Non-pigmented ciliary epithelial cell (primary cell): ENCODE data around the gene IFNGR1.

Source experiments
- DNase-seq: peaks from one replicate; pipeline ENCODE4 v3.0.0-alpha.2; 2010; ENCODE audit warnings: low read depth

The IFNGR1 gene

DNA sequence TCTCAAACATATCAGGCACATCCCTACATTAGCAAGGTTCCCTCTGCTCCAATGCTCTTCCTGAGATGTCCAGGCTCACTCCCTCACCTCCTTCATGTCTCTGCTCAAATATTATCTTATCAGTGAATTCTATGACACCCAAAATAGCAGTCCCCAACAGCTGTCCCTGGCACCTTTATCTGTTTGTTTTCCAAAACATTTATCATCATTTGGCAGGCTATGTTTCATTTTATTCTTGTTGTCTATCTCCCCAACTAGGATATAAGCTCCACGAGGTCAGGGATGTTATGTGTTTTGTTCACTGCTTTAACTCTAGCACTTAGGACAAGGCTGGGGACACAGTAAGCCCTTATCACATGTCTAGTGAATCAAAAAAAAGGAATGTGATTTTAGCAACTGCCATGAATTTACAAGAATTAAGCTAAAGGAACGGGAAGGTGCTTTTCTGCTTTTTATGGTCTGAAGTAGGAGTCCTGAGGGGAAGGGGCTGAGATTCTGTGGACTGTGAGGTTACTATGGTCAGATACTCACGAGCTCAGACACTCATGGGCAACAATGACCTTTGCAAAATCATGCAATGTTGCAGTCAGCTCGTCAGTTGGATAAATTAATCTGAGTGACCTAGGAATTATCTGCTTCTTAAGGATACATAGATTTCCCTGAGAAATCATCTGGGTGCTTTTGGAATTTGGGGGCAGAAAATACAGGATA lies 43.9 kb downstream of the IFNGR1 start:
- DNase-seq = no peak

DNA sequence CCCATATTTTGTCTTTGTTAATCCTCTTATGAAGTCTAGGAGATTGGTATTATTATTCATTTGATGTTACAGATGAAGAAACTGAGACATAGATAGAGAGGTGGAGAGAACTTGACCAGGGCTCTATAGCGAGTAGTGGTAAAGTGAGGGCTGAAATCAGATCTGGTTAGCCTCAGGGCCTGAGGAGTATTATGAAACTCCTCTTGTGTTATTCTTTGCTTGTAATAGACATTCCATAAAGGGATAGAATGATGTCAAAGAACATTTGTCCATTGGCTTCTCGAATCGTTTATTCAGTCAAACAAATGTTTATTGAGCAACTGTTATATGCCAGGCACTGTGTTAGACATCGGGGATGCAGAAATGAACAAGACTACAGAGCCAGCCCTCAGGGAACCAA lies 45.7 kb downstream of the IFNGR1 start, which contains the start of gene IL22RA2:
IL22RA2 (minus strand) TSS at position 144 of the 400 bp plus-strand sequence. CDS start 11,895 bp downstream, outside the sequence.
- DNase-seq = no peak

DNA sequence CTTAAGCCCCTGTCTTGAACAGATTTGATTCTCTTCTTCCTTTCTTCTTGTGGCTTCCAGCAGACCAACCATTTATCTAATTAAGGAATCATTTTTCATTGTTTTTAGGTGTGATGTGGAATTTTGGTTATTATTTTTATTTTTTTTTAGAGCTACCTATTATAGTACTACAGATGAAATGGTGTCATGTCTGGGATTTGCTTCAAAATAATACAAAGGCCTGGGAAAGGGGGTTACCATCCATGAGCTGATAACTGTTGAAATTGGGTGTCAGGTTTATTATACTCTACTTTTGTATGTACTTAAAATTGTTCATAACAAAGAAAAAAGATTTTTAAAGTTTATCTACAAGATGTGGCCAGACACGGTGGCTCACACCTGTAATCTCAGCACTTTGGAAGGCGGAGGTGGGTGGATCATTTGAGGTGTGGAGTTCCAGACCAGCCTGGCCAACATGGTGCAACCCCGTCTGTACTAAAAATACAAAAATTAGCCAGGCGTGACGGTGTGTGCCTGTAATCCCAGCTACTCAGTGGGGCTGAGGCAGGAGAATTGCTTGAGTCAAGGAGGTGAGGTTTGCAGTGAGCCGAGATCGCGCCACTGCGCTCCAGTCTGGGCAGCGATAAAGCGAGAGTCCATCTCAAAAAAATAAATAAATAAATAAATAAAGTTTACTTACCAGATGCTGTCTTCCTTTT lies 46.3 kb downstream of the IFNGR1 start:
- DNase-seq = no peak

DNA sequence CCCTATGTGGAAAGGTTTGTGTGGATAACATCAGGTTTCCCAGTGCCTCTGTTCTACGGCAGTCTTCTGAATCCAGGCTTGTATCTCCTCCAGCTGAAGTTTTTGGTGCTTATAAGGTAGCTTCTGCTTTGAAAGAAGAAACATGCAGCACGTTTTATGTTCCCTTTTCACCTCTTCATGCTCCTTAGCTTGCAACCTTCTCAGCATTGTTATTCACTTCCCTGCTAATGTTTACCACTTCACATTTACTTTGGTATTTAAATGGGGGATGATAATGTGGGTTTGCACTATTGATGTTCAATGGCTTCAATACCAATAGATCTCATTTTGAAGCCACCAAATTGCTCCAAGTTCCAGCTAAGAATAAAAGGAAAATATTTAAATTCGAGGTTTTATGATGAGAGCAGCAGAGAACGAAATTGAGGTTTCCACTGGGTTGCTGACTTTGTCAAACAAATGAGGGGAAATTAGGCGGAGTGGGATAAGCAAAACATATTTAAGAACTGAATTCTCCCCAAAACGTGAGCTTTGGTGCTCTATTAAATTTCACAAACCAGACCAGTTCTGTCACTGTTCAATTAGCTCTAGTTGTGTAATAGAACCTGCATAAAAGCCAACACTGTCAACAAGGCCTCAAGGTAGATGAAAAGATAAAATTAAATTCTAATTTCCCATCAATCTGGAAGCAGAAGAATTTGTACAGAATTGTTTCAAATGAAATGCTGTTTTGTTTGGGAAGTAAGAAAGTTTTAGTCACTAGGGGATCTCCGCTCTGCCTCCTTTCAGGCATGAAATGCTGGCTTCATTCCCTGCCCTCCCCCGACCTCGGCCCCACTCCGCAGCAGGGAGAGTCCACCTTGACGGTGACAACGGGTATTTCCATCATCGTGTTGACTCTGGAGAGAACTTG lies 47.1 kb downstream of the IFNGR1 start:
- no peak for DNase-seq

DNA sequence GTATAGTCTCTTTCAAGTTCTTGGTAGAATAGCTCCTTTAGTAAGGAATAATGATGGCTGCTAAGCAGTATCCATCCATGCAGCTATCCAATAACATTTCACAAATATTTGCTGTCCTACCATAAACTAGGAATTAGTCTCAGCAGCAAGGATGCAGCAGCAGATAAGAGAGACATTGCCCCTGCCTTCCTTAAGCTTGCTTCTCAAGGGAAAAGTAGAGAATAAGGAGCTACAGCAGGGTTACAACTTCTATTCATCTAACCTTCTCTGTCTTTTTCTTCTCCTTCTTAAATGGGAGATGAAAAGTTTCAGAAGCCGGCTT lies 48.2 kb downstream of the IFNGR1 start:
- no peak for DNase-seq

DNA sequence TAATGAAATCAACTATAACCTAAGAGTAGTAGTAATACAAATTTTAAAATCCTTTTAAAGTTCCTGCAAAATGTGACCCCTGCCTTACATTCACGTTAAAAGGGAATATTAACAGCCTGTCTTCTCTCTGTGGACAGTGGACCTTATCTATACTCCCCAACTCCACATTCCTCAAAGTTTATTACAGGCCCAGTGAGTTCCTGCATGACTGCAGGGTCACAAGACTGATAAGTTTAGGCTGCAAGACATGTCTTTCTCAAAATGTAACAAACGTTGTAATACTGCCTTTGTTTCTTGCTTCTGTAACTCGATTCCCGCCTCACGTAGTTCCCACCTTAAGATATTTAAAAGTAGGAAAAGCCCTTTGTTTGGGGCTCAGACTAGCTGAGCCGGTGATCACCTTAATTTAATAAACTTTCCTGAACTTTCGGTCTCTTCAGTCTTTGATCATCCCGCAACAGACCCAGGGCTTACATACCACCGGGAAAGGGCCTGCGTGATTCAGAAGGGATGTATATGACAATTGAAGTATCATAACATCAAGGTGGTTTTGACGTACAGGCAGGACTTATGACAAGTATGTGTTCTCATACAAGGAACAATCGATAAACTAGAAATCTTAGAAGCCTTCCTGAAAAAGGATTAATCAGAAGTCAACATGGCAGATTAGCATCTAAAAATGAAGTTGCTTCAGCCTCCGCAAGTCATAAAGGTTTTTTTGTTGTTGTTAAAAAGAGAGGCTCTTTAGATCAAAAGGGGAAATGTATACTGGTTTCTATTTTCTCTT lies 48.7 kb downstream of the IFNGR1 start:
- no peak for DNase-seq

DNA sequence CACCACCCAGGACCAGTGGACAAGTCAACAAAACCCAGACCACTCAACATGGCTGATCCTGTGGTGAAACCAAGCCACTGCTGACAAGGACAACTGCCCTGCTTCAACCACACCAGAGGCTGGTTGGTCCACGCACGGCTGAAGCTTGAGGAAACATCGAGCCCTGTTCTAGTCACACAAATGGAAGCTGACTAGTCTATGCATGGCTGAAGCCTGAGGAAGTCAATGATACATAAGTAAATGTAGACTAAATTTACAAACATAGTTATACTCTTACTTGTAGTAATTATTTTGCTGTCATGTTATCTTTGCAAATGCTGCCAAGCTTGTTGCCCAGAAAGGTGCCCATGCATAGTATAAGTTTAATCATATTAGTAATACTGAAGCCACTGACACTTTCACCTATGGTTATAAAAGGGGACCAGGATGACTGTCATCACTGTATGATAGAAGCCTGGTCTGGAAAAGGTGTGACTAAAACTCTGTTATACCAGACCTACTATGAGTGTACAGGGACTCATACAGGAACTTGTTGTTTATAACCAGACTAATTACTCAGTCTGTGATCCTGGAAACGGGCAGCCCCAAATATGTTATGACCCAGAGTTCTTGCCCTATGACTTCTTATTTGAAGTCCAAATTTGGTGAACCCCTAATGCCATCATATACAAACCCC lies 51.3 kb downstream of the IFNGR1 start:
- DNase-seq = no peak

DNA sequence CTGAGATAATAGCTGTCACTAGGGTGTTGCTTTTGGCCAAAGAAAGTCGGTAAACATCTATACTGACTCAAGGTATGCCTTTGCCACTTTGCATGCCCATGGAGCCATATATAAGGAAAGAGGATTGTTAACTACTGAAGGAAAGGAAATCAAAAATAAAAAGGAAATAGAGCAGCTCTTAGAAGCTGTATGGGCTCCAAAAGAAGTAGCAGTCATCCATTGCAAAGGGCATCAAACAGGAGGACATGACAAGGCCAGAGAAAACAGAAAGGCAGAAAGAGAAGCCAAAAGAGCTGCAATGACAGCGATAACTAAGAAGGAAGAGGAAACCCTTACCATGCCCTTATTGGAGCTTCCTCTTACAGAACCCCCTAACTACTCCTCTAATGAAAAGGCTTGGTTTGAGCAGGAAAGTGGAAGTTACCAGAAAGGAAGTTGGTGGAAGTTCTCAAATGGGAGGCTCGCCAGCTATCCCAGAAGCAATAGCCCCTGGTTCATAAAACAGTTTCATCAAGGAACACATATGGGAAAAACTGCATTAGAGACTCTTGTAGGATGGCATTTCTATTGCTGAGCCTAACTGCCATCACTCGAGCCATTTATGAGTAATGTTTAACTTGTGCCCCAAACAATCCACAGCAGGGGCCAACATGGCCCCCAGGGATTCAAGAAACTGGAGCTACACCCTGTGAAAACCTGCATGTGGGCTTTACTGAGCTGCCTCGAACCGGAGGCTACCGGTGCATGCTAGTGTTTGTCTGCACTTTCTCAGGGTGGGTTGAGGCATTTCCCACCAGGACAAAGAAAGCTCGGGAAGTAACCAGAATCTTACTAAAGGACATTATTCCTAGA lies 52.7 kb downstream of the IFNGR1 start:
- DNase-seq = no peak

DNA sequence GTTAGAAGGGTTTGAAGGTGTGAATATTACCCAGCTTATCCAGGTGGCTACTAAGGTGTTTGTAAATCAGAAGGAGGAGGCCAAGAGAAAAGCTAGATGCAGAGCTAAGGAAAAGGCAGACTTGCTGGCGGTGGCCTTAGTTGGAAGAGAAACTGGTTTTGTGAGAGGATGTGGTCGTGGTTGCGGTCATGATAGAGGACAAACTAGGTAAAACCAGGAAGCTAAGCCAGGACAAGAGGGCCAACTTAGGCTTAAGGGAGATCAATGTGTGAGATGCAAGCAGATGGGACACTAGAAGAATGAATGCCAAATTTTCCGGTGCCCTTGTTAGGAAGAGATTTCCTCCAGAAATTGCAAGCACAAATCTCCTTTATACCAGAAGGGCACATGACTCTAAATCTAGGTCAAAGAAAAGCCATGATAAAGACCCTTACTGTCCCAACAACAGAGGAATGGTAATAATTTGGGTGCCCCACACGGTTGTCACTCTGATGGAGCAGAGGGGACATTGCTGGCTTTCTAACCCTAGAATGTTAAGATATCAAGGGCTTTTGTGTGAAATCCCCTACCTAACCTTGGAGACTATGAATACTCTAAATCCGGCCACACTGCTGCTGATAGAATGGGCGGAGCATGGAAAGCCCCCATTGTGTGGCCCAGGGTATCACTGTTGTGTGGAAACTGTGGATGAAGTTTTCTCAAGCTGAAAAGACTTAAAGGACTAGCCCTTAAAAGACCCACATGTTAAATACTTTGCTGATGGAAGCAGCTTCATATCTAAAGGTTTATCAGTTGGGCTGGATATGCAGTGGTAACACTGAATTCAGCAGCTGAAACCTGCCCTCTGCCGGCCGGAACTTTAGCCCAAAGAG lies 53.6 kb downstream of the IFNGR1 start:
- no peak for DNase-seq

DNA sequence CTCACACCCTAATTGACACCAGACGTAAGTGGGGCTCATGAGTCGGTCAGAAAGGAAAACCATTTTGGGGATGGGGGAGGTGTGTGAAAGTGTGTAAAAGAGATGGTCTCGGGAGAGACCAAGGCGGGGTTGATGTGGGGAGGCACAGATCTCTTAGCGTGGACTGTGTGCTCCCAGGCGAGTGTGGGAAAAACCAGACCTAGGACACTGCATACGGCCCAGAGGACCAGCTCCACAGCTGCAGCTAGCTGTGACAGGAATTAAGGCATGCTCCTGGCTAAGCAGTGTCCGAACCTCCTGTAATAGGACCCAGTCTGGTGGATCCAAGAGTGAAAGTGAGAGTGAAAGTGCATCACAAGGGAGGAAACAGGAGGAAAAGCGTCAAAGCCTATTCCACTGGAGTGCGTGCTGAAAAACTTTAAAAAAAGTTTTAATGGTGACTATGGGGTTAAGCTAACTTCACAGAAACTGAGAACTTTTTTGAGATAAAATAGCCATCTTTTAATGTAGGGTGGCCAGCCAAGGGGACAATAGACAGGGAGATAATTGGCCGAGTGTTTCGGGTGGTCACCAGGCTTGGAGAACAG lies 55.4 kb downstream of the IFNGR1 start:
- no peak for DNase-seq

DNA sequence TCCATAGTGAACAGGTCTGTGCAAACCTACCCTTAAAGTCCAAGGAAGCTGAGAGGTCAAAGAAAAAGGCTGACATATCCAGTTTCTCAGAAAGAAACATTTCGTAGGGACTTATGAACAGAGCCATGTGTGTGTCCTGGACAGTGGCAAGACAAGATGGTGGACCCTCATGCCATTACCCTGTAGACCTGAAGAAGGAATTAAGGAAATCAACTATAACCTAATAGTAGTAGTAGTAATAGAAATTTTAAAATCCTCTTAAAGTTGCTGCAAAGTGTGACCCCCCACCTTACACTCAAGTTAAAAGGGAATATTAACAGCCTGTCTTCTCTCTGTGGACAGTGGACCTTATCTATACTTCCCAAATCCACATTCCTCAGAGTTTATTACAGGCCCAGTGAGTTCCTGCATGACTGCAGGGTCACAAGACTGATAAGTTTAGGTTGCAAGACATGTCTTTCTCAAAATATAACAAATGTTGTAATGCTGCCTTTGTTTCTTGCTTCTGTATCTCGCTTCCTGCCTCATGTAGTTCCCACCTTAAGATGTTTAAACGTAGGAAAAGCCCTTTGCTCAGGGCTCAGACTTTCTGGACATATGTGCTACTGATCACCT lies 56.4 kb downstream of the IFNGR1 start:
- no peak for DNase-seq

DNA sequence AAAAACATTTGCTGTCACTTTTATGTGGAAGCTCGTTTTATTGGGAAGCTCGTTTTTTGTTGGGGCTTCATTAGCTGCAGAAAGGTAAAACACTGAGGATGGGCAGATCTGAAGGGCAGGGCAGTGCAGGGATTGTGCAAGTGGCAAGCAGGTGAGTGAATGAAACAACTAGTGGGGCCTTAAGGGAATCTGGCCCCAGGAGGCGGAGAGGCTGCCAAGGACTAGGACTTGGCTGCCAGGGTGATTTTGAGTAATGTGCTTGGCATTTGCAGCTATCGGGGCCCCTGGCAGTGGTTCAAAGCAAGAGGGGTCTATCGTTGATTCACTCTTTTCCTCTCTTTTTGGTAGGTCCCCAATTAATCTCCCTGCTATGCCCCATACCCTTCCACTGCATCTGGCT lies 57.2 kb downstream of the IFNGR1 start:
- DNase-seq = no peak

DNA sequence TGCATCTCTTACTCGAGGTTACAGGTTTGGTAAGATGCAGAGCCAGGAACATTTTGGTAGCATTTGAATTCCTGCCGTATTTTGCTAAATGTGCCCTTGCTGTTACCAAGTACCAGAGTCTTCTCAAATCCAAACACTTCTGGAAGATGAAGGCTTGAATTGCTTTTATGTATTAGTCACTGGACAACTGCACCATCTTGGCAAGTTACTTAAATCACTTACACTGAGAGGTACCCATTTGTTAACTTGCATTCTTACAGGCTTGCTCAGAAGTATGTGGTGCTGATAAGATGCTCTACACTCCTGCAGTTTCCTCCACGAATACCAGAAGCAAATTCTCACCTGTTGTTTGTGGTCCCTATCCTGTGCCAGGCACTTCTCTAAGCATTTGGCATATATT lies 58.4 kb downstream of the IFNGR1 start:
- DNase-seq = peak; percentile 11

DNA sequence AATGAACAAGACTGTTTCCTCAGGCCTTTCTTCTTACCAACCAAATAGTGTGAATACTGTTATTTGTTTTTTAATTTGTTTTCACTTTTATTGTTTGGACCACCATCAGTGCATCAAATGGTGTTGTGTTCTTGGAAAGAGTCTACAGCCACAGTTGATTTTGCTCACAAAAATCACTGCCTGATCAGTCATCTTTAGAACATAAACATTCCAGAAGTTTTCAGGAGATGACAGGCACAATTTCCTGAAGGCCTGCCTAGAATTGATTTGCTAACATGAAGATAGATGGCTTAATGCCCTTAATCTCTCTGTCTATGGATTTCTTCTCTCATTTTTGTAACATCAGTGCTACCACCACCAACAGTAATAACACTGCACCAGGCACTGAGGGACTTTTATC lies 59.3 kb downstream of the IFNGR1 start:
- DNase-seq = no peak

DNA sequence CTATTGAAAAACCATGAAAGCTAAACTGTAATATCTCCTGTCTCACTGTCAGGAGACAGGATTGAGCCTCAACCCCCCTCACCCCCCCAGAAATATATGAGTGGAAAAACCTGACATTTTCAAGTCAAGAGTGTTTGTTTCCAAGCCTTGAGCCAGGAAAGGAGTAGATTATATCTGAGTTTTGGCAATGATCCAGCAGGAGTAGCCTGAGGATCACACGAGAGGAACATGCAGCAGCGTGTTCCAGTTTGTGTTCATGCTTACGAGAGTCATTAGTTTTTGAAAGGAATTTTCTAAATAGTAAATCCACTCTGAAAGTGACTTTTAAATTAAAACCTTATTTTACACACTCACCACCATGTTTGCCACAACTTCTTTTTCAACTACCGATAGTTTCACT lies 61.6 kb downstream of the IFNGR1 start:
- DNase-seq = no peak

DNA sequence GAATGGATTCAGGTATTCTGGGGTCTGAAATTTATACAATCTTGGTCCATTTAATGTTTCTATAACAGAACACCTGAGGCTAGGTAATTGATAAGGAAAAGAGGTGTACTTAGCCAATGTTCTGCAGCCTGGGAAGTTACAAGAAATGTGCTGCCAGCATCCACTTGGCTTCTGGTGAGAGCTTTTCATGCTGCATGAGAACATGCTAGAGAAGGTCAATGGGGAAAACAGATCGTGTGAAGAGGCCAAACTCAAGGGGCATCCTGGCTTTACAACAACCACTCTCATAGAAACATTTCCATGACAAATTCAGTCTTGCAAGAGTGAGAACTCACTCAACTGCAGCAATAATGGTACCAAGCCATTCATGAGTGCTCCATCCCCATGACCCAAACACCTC lies 62.5 kb downstream of the IFNGR1 start:
- DNase-seq = no peak

DNA sequence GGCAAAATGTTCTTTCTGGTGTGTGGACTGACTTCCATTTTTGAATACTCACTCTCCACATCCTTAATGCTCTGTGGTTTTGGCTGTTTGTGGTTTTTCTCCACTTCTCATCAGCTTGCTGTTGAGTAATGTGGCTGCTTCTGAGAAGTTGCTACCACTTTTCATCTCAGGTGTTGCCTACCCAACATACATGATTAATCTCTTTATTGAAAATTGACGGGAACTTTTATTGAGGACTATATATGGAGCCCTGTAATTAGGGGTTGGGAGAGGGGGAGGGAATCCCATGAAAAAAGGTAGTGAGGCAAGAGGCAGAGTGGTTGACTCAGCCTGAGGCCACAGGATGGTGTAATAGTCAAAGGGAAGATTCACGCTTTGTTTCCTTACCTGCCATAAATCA lies 63.4 kb downstream of the IFNGR1 start:
- DNase-seq = peak; percentile 19

DNA sequence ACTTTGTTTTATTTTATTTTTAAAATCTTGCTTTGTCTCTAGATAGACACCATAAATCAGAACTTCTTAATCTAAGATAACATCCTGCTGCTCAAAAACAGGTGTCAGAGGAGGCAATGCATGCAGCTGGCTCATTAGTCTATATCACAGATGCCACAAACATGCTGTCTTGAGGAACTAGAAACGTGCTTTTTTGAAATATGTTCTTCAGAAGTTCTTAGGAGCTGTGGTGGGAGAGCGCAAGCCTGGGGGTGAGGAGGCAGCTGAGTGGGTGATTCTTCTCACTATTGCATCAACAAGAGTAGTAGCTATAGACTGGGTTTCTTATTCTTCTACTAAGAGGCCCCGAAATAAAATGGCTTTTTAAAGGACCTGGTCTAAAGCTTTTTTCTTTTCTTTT lies 69.1 kb downstream of the IFNGR1 start:
- no peak for DNase-seq

DNA sequence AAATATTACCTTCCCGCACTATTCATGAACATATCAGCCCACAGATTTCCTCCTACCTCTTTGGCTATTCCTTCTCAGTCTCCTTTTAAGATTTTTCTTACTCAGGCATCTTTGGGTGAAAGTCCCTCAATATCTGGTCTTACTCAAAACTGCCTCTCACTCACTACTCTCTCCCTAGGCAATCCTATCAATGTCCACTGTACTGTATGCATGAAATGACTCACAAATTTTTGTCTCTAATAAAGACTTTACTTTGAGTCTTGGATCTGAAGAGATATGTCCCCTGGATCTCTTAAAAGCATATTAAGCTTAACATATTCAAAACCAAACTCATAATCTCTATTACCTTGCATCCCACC lies 70.2 kb downstream of the IFNGR1 start:
- no peak for DNase-seq
